ENCODE measurements around the gene MAP4K4. TPM values are rescaled to one million over a fixed set of nuclear protein-coding genes. Genes with fewer than 3 reads are reported as not detected.

Gene MAP4K4
- total RNA-seq, 2 experiments from 2014 or later: 92.8 to 94.0 TPM

DNA sequence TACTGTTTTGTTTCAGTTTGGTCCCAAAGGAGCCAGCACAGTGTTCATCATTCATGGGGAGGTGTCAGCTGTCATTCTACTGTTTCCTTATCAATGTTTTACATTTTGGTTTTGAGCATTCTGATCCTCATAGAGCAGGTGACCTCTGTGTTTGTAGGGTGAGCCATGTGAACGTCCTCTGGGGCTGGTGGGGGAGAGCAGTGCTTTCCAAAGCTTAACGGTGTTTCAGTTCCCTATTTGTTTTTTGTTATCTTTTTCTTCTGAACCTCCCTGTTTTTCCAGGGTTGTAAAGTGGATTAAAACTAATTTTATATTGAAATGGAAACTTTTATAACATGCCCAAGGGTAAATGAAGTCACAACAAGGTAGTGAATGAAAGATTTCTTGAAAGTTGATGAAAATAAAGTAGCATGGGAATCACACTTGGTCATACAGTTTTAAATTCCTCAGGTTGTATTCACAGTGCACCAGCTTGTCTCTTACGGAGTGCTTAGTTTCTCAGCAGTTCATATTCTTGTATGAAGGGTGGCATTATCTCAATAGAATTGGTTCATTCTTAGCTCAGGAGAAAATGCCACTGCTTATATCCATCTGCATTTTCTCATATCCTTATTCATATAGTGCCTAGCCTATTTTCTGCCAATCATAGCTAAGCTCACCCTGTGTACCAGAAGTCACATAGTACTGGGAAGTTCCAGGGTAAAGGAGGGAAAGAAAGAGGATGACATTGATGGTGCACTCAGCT lies 54.5 kb downstream of the MAP4K4 start:
- no peak overlapping the region for H3K27ac ChIP-seq (ENCODE audit: low read depth in 1 of 2, low read length in 2 of 2)
- ChIA-PET CTCF (interaction anchor here (0.9 to 3.0 kb wide), 2 partner anchors 10 to 16 kb away, joined by 3 to 11 read pairs; no protein-coding TSS in a partner anchor), POLR2A (interaction anchor here (0.9 to 1.6 kb wide), 4 partner anchors 17 to 42 kb away, joined by 3 to 4 read pairs (median 4); no protein-coding TSS in a partner anchor)
- no peak overlapping the region for H3K4me3 ChIP-seq (ENCODE audit: low read length)
- no peak for TF ChIP-seq CTCF (IDR thresholded peaks at IDR 0.05)
- no peaks in the 10 kb centered on the region for H3K9me3 Mint-ChIP-seq
- H3K4me3 Mint-ChIP-seq: peak overlapping the region; percentile 12
- peaks cover 80% of the 10 kb centered on the region for H3K4me1 Mint-ChIP-seq (ENCODE audit: low read depth)
- H3K4me1 ChIP-seq (ENCODE audit: insufficient read depth, low read length): peaks cover 38% of the 10 kb centered on the region
- peaks cover 3% of the 10 kb centered on the region for H3K36me3 ChIP-seq (ENCODE audit: insufficient read depth, low read length)
- no peak for DNase-seq
- peak overlapping the region; percentile 69 for H3K27ac Mint-ChIP-seq
- no peaks in the 10 kb centered on the region for H3K9me3 ChIP-seq (ENCODE audit: control insufficient read depth in 1 of 2, insufficient read depth in 1 of 2, low read length in 2 of 2)
- peaks cover 9% of the 10 kb centered on the region for H3K36me3 Mint-ChIP-seq (ENCODE audit: low read depth)
- no peaks in the 10 kb centered on the region for H3K27me3 ChIP-seq (ENCODE audit: control insufficient read depth in 1 of 2, insufficient read depth in 2 of 2, low read length in 2 of 2)
- intact Hi-C loops (cut with DNase I, micrococcal nuclease): loop anchor here in 1 of 2 experiments (5.0 kb wide), 1 partner anchor 50 kb away; no protein-coding TSS in a partner anchor
- no peaks in the 10 kb centered on the region for H3K27me3 Mint-ChIP-seq
- no peak for ATAC-seq (ENCODE audit: poor library complexity)

DNA sequence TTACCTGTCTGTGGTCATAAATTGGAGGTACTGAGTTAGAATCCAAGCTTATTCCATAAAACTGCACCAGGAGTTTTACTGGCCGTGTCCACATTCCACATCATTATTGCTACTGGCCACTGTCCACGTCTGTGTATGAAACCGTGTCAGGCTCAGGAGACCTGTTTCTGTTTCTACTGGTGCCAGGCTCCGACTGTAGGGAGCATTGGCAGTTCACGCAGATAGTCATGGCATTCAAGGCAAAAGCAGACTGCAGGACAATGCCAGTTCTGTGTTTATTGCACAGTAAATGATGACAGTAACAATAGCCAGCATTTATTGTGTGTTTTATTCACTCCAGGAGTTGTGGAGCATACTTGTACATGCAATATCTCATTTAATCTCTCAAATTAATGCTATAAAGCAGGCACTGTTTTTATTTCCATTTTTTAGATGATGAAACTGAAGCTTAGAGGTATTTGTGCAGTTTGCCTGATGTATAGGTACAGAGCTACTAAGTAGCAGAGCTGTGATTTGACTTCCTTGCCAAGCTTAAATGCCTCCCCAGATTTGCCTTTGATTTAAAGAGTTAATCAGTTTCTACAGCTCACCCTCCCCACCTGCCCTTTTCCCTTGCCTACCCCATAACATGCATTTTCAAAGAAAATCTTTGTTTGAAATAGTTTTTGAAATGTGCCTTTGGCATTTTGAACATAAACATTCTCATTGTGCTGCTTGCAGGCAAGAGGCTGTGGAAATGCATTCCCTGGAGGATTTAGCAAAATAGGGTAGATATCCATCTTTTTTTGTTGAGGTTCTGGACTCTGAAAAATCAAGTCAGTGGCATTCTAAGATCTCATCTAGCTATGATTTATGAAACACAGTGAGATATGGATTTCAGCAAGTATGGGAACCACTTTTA lies 55.5 kb downstream of the MAP4K4 start:
- H3K36me3 Mint-ChIP-seq (ENCODE audit: low read depth): peaks cover 4% of the 10 kb centered on the region
- DNase-seq: no peak
- peaks cover 3% of the 10 kb centered on the region for H3K36me3 ChIP-seq (ENCODE audit: insufficient read depth, low read length)
- ATAC-seq (ENCODE audit: poor library complexity): no peak
- H3K27ac Mint-ChIP-seq: peak overlapping the region; percentile 69
- peaks cover 42% of the 10 kb centered on the region for H3K4me1 ChIP-seq (ENCODE audit: insufficient read depth, low read length)
- no peaks in the 10 kb centered on the region for H3K9me3 Mint-ChIP-seq
- no peak overlapping the region for H3K27ac ChIP-seq (ENCODE audit: low read depth in 1 of 2, low read length in 2 of 2)
- no peak for TF ChIP-seq CTCF (IDR thresholded peaks at IDR 0.05)
- H3K4me1 Mint-ChIP-seq (ENCODE audit: low read depth): peaks cover 79% of the 10 kb centered on the region
- H3K27me3 ChIP-seq (ENCODE audit: control insufficient read depth in 1 of 2, insufficient read depth in 2 of 2, low read length in 2 of 2): no peaks in the 10 kb centered on the region
- H3K4me3 ChIP-seq (ENCODE audit: low read length): no peak overlapping the region
- no peaks in the 10 kb centered on the region for H3K9me3 ChIP-seq (ENCODE audit: control insufficient read depth in 1 of 2, insufficient read depth in 1 of 2, low read length in 2 of 2)
- POLR2A ChIA-PET: interaction anchor here (0.6 to 1.6 kb wide), 8 partner anchors 14 to 1888 kb away, joined by 3 to 4 read pairs (median 4); no protein-coding TSS in a partner anchor
- H3K4me3 Mint-ChIP-seq: peak overlapping the region; percentile 5
- CTCF ChIA-PET: interaction anchor here (0.7 to 3.0 kb wide), 4 partner anchors 9 to 79 kb away, joined by 3 to 11 read pairs (median 4); no protein-coding TSS in a partner anchor
- intact Hi-C loops (cut with DNase I, micrococcal nuclease): loop anchor here in 1 of 2 experiments (5.0 kb wide), 1 partner anchor 51 kb away; no protein-coding TSS in a partner anchor
- no peaks in the 10 kb centered on the region for H3K27me3 Mint-ChIP-seq

Measured in CD4-positive, alpha-beta T cell (primary cell).